ENCODE results near the gene ABCC4. TPM values are rescaled to one million over a fixed set of nuclear protein-coding genes. Genes with fewer than 3 reads are reported as not detected.

ABCC4 gene
- total RNA-seq, 4 donors from 2014 or later = 2.5 to 12.6 (median 6.0) TPM

- Histone ChIP-seq H3K36me3 (peaks cover 0 to 15% (median 0%) of the 10 kb centered on the region in 3 donors), H3K9me3 (no peaks in the 10 kb centered on the region), H3K27me3 (no peaks in the 10 kb centered on the region), H3K4me3 (no peak overlapping the region), H3K4me1 (no peaks in the 10 kb centered on the region), H3K27ac (no peak overlapping the region)
- WGBS, 2 donors = 62 to 65% methylated on average over 6 to 7 of the region's 7 CpGs
- no peak for TF ChIP-seq POLR2A (IDR thresholded peaks at IDR 0.05)
- no peak for TF ChIP-seq CTCF (IDR thresholded peaks at IDR 0.05)
- intact Hi-C loops (cut with DNase I) = no loop called here
- DNase-seq = no peak
Measured at GRCh38 chr13:95243207-95243606, 58.0 kb downstream of the ABCC4 start.

GRCh38 chr13:95241321-95241720 lies 59.9 kb downstream of the ABCC4 start:
- Histone ChIP-seq H3K27ac (no peak overlapping the region), H3K4me1 (no peaks in the 10 kb centered on the region), H3K36me3 (peaks cover 0 to 8% (median 0%) of the 10 kb centered on the region in 3 donors), H3K27me3 (no peaks in the 10 kb centered on the region), H3K9me3 (no peaks in the 10 kb centered on the region), H3K4me3 (no peak overlapping the region)
- 89% methylated on average over 1 of the region's 1 CpG for WGBS, 2 donors
- DNase-seq = no peak
- TF ChIP-seq POLR2A (IDR thresholded peaks at IDR 0.05) (no peak), CTCF (IDR thresholded peaks at IDR 0.05) (no peak)
- intact Hi-C loops (cut with DNase I) = no loop called here

- Histone ChIP-seq H3K27me3 (no peaks in the 10 kb centered on the region), H3K4me1 (no peaks in the 10 kb centered on the region), H3K9me3 (no peaks in the 10 kb centered on the region), H3K27ac (no peak overlapping the region), H3K4me3 (no peak overlapping the region), H3K36me3 (no peaks in the 10 kb centered on the region)
- WGBS, 2 donors = 67 to 68% methylated on average over 2 of the region's 2 CpGs
- DNase-seq = no peak
- no peak for TF ChIP-seq CTCF (IDR thresholded peaks at IDR 0.05)
- TF ChIP-seq POLR2A (IDR thresholded peaks at IDR 0.05) = no peak
- intact Hi-C loops (cut with DNase I) = no loop called here
Measured at GRCh38 chr13:95239283-95239682, 62.0 kb downstream of the ABCC4 start.

- 92 to 94% methylated on average over 7 of the region's 7 CpGs for WGBS, 2 donors
- H3K36me3 ChIP-seq = no peaks in the 10 kb centered on the region
- DNase-seq = no peak
- no peaks in the 10 kb centered on the region for H3K27me3 ChIP-seq
- no peaks in the 10 kb centered on the region for H3K9me3 ChIP-seq
- H3K27ac ChIP-seq = no peak overlapping the region
- no peaks in the 10 kb centered on the region for H3K4me1 ChIP-seq
- intact Hi-C loops (cut with DNase I) = no loop called here
- TF ChIP-seq POLR2A (IDR thresholded peaks at IDR 0.05) (no peak), CTCF (IDR thresholded peaks at IDR 0.05) (no peak)
- no peak overlapping the region for H3K4me3 ChIP-seq
Measured at GRCh38 chr13:95237310-95237870, 63.9 kb downstream of the ABCC4 start.

GRCh38 chr13:95236774-95237173 lies 64.5 kb downstream of the ABCC4 start:
- Histone ChIP-seq H3K36me3 (no peaks in the 10 kb centered on the region), H3K27me3 (no peaks in the 10 kb centered on the region), H3K4me1 (no peaks in the 10 kb centered on the region), H3K9me3 (no peaks in the 10 kb centered on the region), H3K27ac (no peak overlapping the region), H3K4me3 (no peak overlapping the region)
- intact Hi-C loops (cut with DNase I) = no loop called here
- TF ChIP-seq POLR2A (IDR thresholded peaks at IDR 0.05) (no peak), CTCF (IDR thresholded peaks at IDR 0.05) (no peak)
- 84 to 87% methylated on average over 8 to 9 of the region's 9 CpGs for WGBS, 2 donors
- DNase-seq = no peak
